NOMO-1 treated with dmso at 0.1 percent for 144 hours (cell line): ENCODE results near the gene CFAP46.
"Not testable (repeated sequence)": the region's sequence is repeated elsewhere in the genome, so short reads cannot be mapped to it uniquely, and the experiment has no call there.

Experiments
- DNase-seq: peaks from one replicate; lab custom pipeline; 2025; ENCODE audit not compliant: unreplicated experiment; lab: John Stamatoyannopoulos, UW

The CFAP46 gene

GRCh38 chr10:132929480-132929879 lies 12.9 kb downstream of the CFAP46 start:
- DNase-seq: no peak

GRCh38 chr10:132928261-132928660 lies 14.1 kb downstream of the CFAP46 start:
- DNase-seq: no peak

- no peak for DNase-seq
Measured at GRCh38 chr10:132927824-132928223, 14.5 kb downstream of the CFAP46 start.

GRCh38 chr10:132926777-132927650 lies 15.4 kb downstream of the CFAP46 start:
- DNase-seq: no peak

- no peak for DNase-seq
Measured at GRCh38 chr10:132926070-132926469, 16.3 kb downstream of the CFAP46 start.

GRCh38 chr10:132925614-132926013 lies 16.8 kb downstream of the CFAP46 start:
- no peak for DNase-seq

GRCh38 chr10:132925071-132925561 lies 17.3 kb downstream of the CFAP46 start:
- DNase-seq: no peak

GRCh38 chr10:132924046-132924952 lies 18.1 kb downstream of the CFAP46 start:
- no peak for DNase-seq

- not testable (repeated sequence) for DNase-seq
Measured at GRCh38 chr10:132923384-132923783, 19.0 kb downstream of the CFAP46 start.

- DNase-seq: no peak
Measured at GRCh38 chr10:132922872-132923271, 19.5 kb downstream of the CFAP46 start.

GRCh38 chr10:132921818-132922807 lies 20.3 kb downstream of the CFAP46 start:
- DNase-seq: no peak

- no peak for DNase-seq
Measured at GRCh38 chr10:132921086-132921485, 21.3 kb downstream of the CFAP46 start.

GRCh38 chr10:132920101-132920925 lies 22.1 kb downstream of the CFAP46 start:
- DNase-seq: no peak

- DNase-seq: no peak
Measured at GRCh38 chr10:132919374-132920100, 22.8 kb downstream of the CFAP46 start.

- no peak for DNase-seq
Measured at GRCh38 chr10:132918617-132919373, 23.6 kb downstream of the CFAP46 start.

- DNase-seq: no peak
Measured at GRCh38 chr10:132918264-132918616, 24.1 kb downstream of the CFAP46 start.

GRCh38 chr10:132916956-132917666 lies 25.3 kb downstream of the CFAP46 start:
- DNase-seq: no peak

- DNase-seq: no peak
Measured at GRCh38 chr10:132916421-132916841, 25.9 kb downstream of the CFAP46 start.
